Eye (tissue), 1 donor: ENCODE measurements around the gene INTS11.
A peak's percentile ranks its signal among the peaks of the same experiment; 100 is the strongest.
"Not testable (repeated sequence)": the region's sequence is repeated elsewhere in the genome, so short reads cannot be mapped to it uniquely, and the experiment has no call there.

ENCODE experiments used
- DNase-seq: peaks from one replicate; pipeline ENCODE4 v3.0.0-alpha.2; 2015

The INTS11 gene

GRCh38 chr1:1324524-1325287 is at the start of gene INTS11, which contains the start of gene CPTP:
TSS of gene INTS11 (minus strand) at chr1:1324660. CDS start at chr1:1324608, 52 bp downstream.
TSS of gene CPTP (plus strand) at chr1:1324802. CDS start at chr1:1326911, 2,109 bp downstream.
- peak; percentile 96 for DNase-seq

GRCh38 chr1:1373815-1374588 is 49.5 kb upstream of the INTS11 start:
- DNase-seq, result no peak

GRCh38 chr1:1373051-1373814 is 48.8 kb upstream of the INTS11 start:
- DNase-seq, result no peak

- peak; percentile 86 for DNase-seq
Measured at GRCh38 chr1:1371746-1372711, 47.6 kb upstream of the INTS11 start.

- no peak for DNase-seq
Measured at GRCh38 chr1:1371364-1371745, 46.9 kb upstream of the INTS11 start.

- DNase-seq, result no peak
Measured at GRCh38 chr1:1370771-1371300, 46.4 kb upstream of the INTS11 start.

- not testable (repeated sequence) for DNase-seq
Measured at GRCh38 chr1:1370094-1370493, 45.6 kb upstream of the INTS11 start.

GRCh38 chr1:1367315-1367714 is 42.9 kb upstream of the INTS11 start:
- peak; percentile 58 for DNase-seq

GRCh38 chr1:1366699-1367066 is 42.2 kb upstream of the INTS11 start:
- peak; percentile 71 for DNase-seq

GRCh38 chr1:1365875-1366698 is 41.6 kb upstream of the INTS11 start:
- peak; percentile 26 for DNase-seq

GRCh38 chr1:1364266-1364665 is 39.8 kb upstream of the INTS11 start:
- no peak for DNase-seq

- DNase-seq, result peak; percentile 76
Measured at GRCh38 chr1:1361982-1362423, 37.5 kb upstream of the INTS11 start.

GRCh38 chr1:1361233-1361981 is 36.9 kb upstream of the INTS11 start:
- no peak for DNase-seq

GRCh38 chr1:1360506-1361169 is 36.2 kb upstream of the INTS11 start:
- peak; percentile 61 for DNase-seq

GRCh38 chr1:1359664-1360468 is 35.4 kb upstream of the INTS11 start:
- peak; percentile 85 for DNase-seq

- DNase-seq, result peak; percentile 66
Measured at GRCh38 chr1:1359308-1359663, 34.8 kb upstream of the INTS11 start.

- peak; percentile 91 for DNase-seq
Measured at GRCh38 chr1:1358433-1359271, 34.2 kb upstream of the INTS11 start, which contains the start of gene MXRA8. TSS of gene MXRA8 (minus strand) at chr1:1358555. CDS start at chr1:1358504, 51 bp downstream.
